ENCODE measurements around the gene SCUBE1. TPM values are rescaled to one million over a fixed set of nuclear protein-coding genes. Genes with fewer than 3 reads are reported as not detected.

Gene SCUBE1
- total and polyA plus RNA-seq, 3 experiments from 2014 or later: 0.07 to 0.33 TPM; not detected in 1

- H3K4me1 ChIP-seq (ENCODE audit: insufficient read depth, low read length): no peaks in the 10 kb centered on the region
- no peaks in the 10 kb centered on the region for H3K36me3 ChIP-seq (ENCODE audit: insufficient read depth, low read length)
- Mint-ChIP-seq H3K9me3 (no peaks in the 10 kb centered on the region), H3K27me3 (peaks cover 0 to 5% of the 10 kb centered on the region in 2 donors), H3K4me3 (no peak overlapping the region), H3K4me1 (no peaks in the 10 kb centered on the region), H3K27ac (no peak overlapping the region), H3K36me3 (no peaks in the 10 kb centered on the region)
- H3K27me3 ChIP-seq (ENCODE audit: insufficient read depth, low read length, poor library complexity, severe bottlenecking): no peaks in the 10 kb centered on the region
- ChIA-PET CTCF (interaction anchor here (1.4 to 1.8 kb wide), 3 partner anchors 10 to 97 kb away, joined by 3 to 6 read pairs (median 3); no protein-coding TSS in a partner anchor), POLR2A (no interaction called here)
- no peak for DNase-seq
- no peak overlapping the region for H3K4me3 ChIP-seq (ENCODE audit: low read length)
- H3K27ac ChIP-seq (ENCODE audit: low read depth, low read length): no peak overlapping the region
- no peaks in the 10 kb centered on the region for H3K9me3 ChIP-seq (ENCODE audit: low read length)
Measured at GRCh38 chr22:43249789-43250471, 93.2 kb downstream of the SCUBE1 start.

- H3K9me3 Mint-ChIP-seq: no peaks in the 10 kb centered on the region
- Histone ChIP-seq H3K9me3 (ENCODE audit: low read length) (no peaks in the 10 kb centered on the region), H3K27ac (ENCODE audit: low read depth, low read length) (no peak overlapping the region), H3K36me3 (ENCODE audit: insufficient read depth, low read length) (no peaks in the 10 kb centered on the region), H3K4me3 (ENCODE audit: low read length) (no peak overlapping the region), H3K27me3 (ENCODE audit: insufficient read depth, low read length, poor library complexity, severe bottlenecking) (no peaks in the 10 kb centered on the region), H3K4me1 (ENCODE audit: insufficient read depth, low read length) (no peaks in the 10 kb centered on the region)
- ChIA-PET POLR2A (no interaction called here), CTCF (interaction anchor here (1.4 to 1.6 kb wide), 2 partner anchors 26 to 140 kb away, joined by 3 to 4 read pairs; no protein-coding TSS in a partner anchor)
- peaks cover 0 to 6% of the 10 kb centered on the region in 2 donors for H3K27me3 Mint-ChIP-seq
- no peak for DNase-seq
- H3K36me3 Mint-ChIP-seq: no peaks in the 10 kb centered on the region
- H3K27ac Mint-ChIP-seq: peak overlapping the region in 1 of 8 donors; percentile 33
- H3K4me3 Mint-ChIP-seq: no peak overlapping the region
- no peaks in the 10 kb centered on the region for H3K4me1 Mint-ChIP-seq
Measured at GRCh38 chr22:43247546-43248260, 95.5 kb downstream of the SCUBE1 start.

- H3K36me3 ChIP-seq (ENCODE audit: insufficient read depth, low read length): no peaks in the 10 kb centered on the region
- POLR2A ChIA-PET: no interaction called here
Measured at GRCh38 chr22:43246188-43246587, 97.0 kb downstream of the SCUBE1 start.

GRCh38 chr22:43245717-43246116 lies 97.5 kb downstream of the SCUBE1 start:
- no peak overlapping the region for H3K4me3 Mint-ChIP-seq
- Histone ChIP-seq H3K27ac (ENCODE audit: low read depth, low read length) (no peak overlapping the region), H3K36me3 (ENCODE audit: insufficient read depth, low read length) (no peaks in the 10 kb centered on the region), H3K27me3 (ENCODE audit: insufficient read depth, low read length, poor library complexity, severe bottlenecking) (no peaks in the 10 kb centered on the region), H3K9me3 (ENCODE audit: low read length) (no peaks in the 10 kb centered on the region), H3K4me1 (ENCODE audit: insufficient read depth, low read length) (no peaks in the 10 kb centered on the region), H3K4me3 (ENCODE audit: low read length) (no peak overlapping the region)
- no peaks in the 10 kb centered on the region for H3K4me1 Mint-ChIP-seq
- H3K36me3 Mint-ChIP-seq: no peaks in the 10 kb centered on the region
- ChIA-PET CTCF (no interaction called here), POLR2A (no interaction called here)
- peak overlapping the region in 1 of 8 donors; percentile 43 for H3K27ac Mint-ChIP-seq
- H3K9me3 Mint-ChIP-seq: no peaks in the 10 kb centered on the region
- H3K27me3 Mint-ChIP-seq: peaks cover 0 to 4% of the 10 kb centered on the region in 2 donors
- no peak for DNase-seq

More at GRCh38 chr22:43246188-43246587, 97.0 kb downstream of the SCUBE1 start:
- H3K27ac Mint-ChIP-seq: no peak overlapping the region
- no peak overlapping the region for H3K4me3 Mint-ChIP-seq
- Histone ChIP-seq H3K27me3 (ENCODE audit: insufficient read depth, low read length, poor library complexity, severe bottlenecking) (no peaks in the 10 kb centered on the region), H3K4me3 (ENCODE audit: low read length) (no peak overlapping the region), H3K27ac (ENCODE audit: low read depth, low read length) (no peak overlapping the region), H3K4me1 (ENCODE audit: insufficient read depth, low read length) (no peaks in the 10 kb centered on the region), H3K9me3 (ENCODE audit: low read length) (no peaks in the 10 kb centered on the region)
- H3K36me3 Mint-ChIP-seq: no peaks in the 10 kb centered on the region
- CTCF ChIA-PET: interaction anchor here (1.4 to 1.6 kb wide), 2 partner anchors 28 to 142 kb away, joined by 3 to 4 read pairs; no protein-coding TSS in a partner anchor
- no peaks in the 10 kb centered on the region for H3K9me3 Mint-ChIP-seq
- DNase-seq: no peak
- no peaks in the 10 kb centered on the region for H3K4me1 Mint-ChIP-seq
- H3K27me3 Mint-ChIP-seq: peaks cover 0 to 4% of the 10 kb centered on the region in 2 donors

- Histone ChIP-seq H3K27ac (ENCODE audit: low read depth, low read length) (no peak overlapping the region), H3K27me3 (ENCODE audit: insufficient read depth, low read length, poor library complexity, severe bottlenecking) (no peaks in the 10 kb centered on the region), H3K36me3 (ENCODE audit: insufficient read depth, low read length) (no peaks in the 10 kb centered on the region), H3K4me1 (ENCODE audit: insufficient read depth, low read length) (no peaks in the 10 kb centered on the region), H3K4me3 (ENCODE audit: low read length) (no peak overlapping the region), H3K9me3 (ENCODE audit: low read length) (no peaks in the 10 kb centered on the region)
- no peak overlapping the region for H3K4me3 Mint-ChIP-seq
- no peak for DNase-seq
- peaks cover under 1 to 4% of the 10 kb centered on the region in 2 donors for H3K27me3 Mint-ChIP-seq
- H3K27ac Mint-ChIP-seq: no peak overlapping the region
- no peaks in the 10 kb centered on the region for H3K4me1 Mint-ChIP-seq
- H3K36me3 Mint-ChIP-seq: no peaks in the 10 kb centered on the region
- H3K9me3 Mint-ChIP-seq: no peaks in the 10 kb centered on the region
- ChIA-PET POLR2A (no interaction called here), CTCF (no interaction called here)
Measured at GRCh38 chr22:43244803-43245527, 98.2 kb downstream of the SCUBE1 start.

- ChIA-PET CTCF (no interaction called here), POLR2A (no interaction called here)
- H3K27me3 ChIP-seq (ENCODE audit: insufficient read depth, low read length, poor library complexity, severe bottlenecking): no peaks in the 10 kb centered on the region
- Mint-ChIP-seq H3K27me3 (peaks cover 2 to 3% of the 10 kb centered on the region in 2 donors), H3K9me3 (no peaks in the 10 kb centered on the region), H3K4me1 (no peaks in the 10 kb centered on the region), H3K4me3 (no peak overlapping the region), H3K36me3 (no peaks in the 10 kb centered on the region), H3K27ac (peak overlapping the region in 1 of 8 donors; percentile 34)
- no peak overlapping the region for H3K27ac ChIP-seq (ENCODE audit: low read depth, low read length)
- H3K9me3 ChIP-seq (ENCODE audit: low read length): no peaks in the 10 kb centered on the region
- no peak for DNase-seq
- H3K36me3 ChIP-seq (ENCODE audit: insufficient read depth, low read length): no peaks in the 10 kb centered on the region
- H3K4me3 ChIP-seq (ENCODE audit: low read length): no peak overlapping the region
- no peaks in the 10 kb centered on the region for H3K4me1 ChIP-seq (ENCODE audit: insufficient read depth, low read length)
Measured at GRCh38 chr22:43244402-43244801, 98.8 kb downstream of the SCUBE1 start.

- ChIA-PET CTCF (no interaction called here), POLR2A (no interaction called here)
- Histone ChIP-seq H3K36me3 (ENCODE audit: insufficient read depth, low read length) (no peaks in the 10 kb centered on the region), H3K9me3 (ENCODE audit: low read length) (no peaks in the 10 kb centered on the region), H3K4me1 (ENCODE audit: insufficient read depth, low read length) (no peaks in the 10 kb centered on the region), H3K27ac (ENCODE audit: low read depth, low read length) (no peak overlapping the region), H3K4me3 (ENCODE audit: low read length) (no peak overlapping the region), H3K27me3 (ENCODE audit: insufficient read depth, low read length, poor library complexity, severe bottlenecking) (no peaks in the 10 kb centered on the region)
- H3K27ac Mint-ChIP-seq: no peak overlapping the region
- H3K4me3 Mint-ChIP-seq: no peak overlapping the region
- no peaks in the 10 kb centered on the region for H3K4me1 Mint-ChIP-seq
- DNase-seq: no peak
- no peaks in the 10 kb centered on the region for H3K9me3 Mint-ChIP-seq
- peaks cover 2 to 3% of the 10 kb centered on the region in 2 donors for H3K27me3 Mint-ChIP-seq
- H3K36me3 Mint-ChIP-seq: no peaks in the 10 kb centered on the region
Measured at GRCh38 chr22:43243324-43243723, 99.8 kb downstream of the SCUBE1 start.

- Mint-ChIP-seq H3K27ac (no peak overlapping the region), H3K36me3 (no peaks in the 10 kb centered on the region), H3K4me1 (no peaks in the 10 kb centered on the region), H3K4me3 (no peak overlapping the region), H3K9me3 (no peaks in the 10 kb centered on the region), H3K27me3 (peaks cover 2 to 3% of the 10 kb centered on the region in 2 donors)
- CTCF ChIA-PET: interaction anchor here (1.0 kb wide), 1 partner anchor 104 kb away, joined by 3 read pairs; no protein-coding TSS in a partner anchor
- Histone ChIP-seq H3K36me3 (ENCODE audit: insufficient read depth, low read length) (no peaks in the 10 kb centered on the region), H3K27me3 (ENCODE audit: insufficient read depth, low read length, poor library complexity, severe bottlenecking) (no peaks in the 10 kb centered on the region), H3K4me1 (ENCODE audit: insufficient read depth, low read length) (no peaks in the 10 kb centered on the region), H3K4me3 (ENCODE audit: low read length) (no peak overlapping the region), H3K9me3 (ENCODE audit: low read length) (no peaks in the 10 kb centered on the region), H3K27ac (ENCODE audit: low read depth, low read length) (no peak overlapping the region)
- DNase-seq: no peak
- POLR2A ChIA-PET: no interaction called here
Measured at GRCh38 chr22:43242627-43243026, 100.5 kb downstream of the SCUBE1 start.

Measured in CD8-positive, alpha-beta memory T cell (primary cell).